Measurements from ENCODE around the gene BCL2. TPM values are rescaled to one million over a fixed set of nuclear protein-coding genes. Genes with fewer than 3 reads are reported as not detected.
A peak's percentile ranks its signal among the peaks of the same experiment; 100 is the strongest.

The BCL2 gene
- total RNA-seq, 1 donor from 2014 or later, result 76.1 TPM

GRCh38 chr18:63265326-63265725 lies 54.2 kb downstream of the BCL2 start:
- DNase-seq (ENCODE audit: low spot score), result no peak
- intact Hi-C loops (cut with micrococcal nuclease), result loop anchor here (5.0 kb wide), 1 partner anchor 52 kb away; the partner anchor contains the start of gene BCL2
- Mint-ChIP-seq H3K36me3 (ENCODE audit: low read depth) (peaks cover 54% of the 10 kb centered on the region), H3K4me3 (ENCODE audit: low read depth) (no peak overlapping the region), H3K27ac (no peak overlapping the region), H3K9me3 (no peaks in the 10 kb centered on the region), H3K27me3 (ENCODE audit: low read depth) (no peaks in the 10 kb centered on the region), H3K4me1 (ENCODE audit: low read depth) (peaks cover 55% of the 10 kb centered on the region)

- intact Hi-C loops (cut with micrococcal nuclease), result loop anchor here (5.0 kb wide), 1 partner anchor 52 kb away; the partner anchor contains the start of gene BCL2
These were observed 54.7 kb downstream of the BCL2 start for GRCh38 chr18:63264871-63265270.

GRCh38 chr18:63263444-63263843 lies 56.1 kb downstream of the BCL2 start:
- Mint-ChIP-seq H3K27ac (no peak overlapping the region), H3K27me3 (ENCODE audit: low read depth) (no peaks in the 10 kb centered on the region), H3K36me3 (ENCODE audit: low read depth) (peaks cover 69% of the 10 kb centered on the region), H3K4me1 (ENCODE audit: low read depth) (peaks cover 57% of the 10 kb centered on the region), H3K9me3 (no peaks in the 10 kb centered on the region), H3K4me3 (ENCODE audit: low read depth) (no peak overlapping the region)
- no peak for DNase-seq (ENCODE audit: low spot score)
- intact Hi-C loops (cut with micrococcal nuclease), result no loop called here

More at GRCh38 chr18:63264871-63265270, 54.7 kb downstream of the BCL2 start:
- H3K4me1 Mint-ChIP-seq (ENCODE audit: low read depth), result peaks cover 58% of the 10 kb centered on the region
- no peak overlapping the region for H3K27ac Mint-ChIP-seq
- H3K9me3 Mint-ChIP-seq, result no peaks in the 10 kb centered on the region
- DNase-seq (ENCODE audit: low spot score), result no peak
- H3K36me3 Mint-ChIP-seq (ENCODE audit: low read depth), result peaks cover 58% of the 10 kb centered on the region
- H3K27me3 Mint-ChIP-seq (ENCODE audit: low read depth), result no peaks in the 10 kb centered on the region
- no peak overlapping the region for H3K4me3 Mint-ChIP-seq (ENCODE audit: low read depth)

GRCh38 chr18:63262369-63263335 lies 56.9 kb downstream of the BCL2 start:
- intact Hi-C loops (cut with micrococcal nuclease), result no loop called here
- Mint-ChIP-seq H3K27ac (peak overlapping the region; percentile 3), H3K9me3 (no peaks in the 10 kb centered on the region), H3K4me1 (ENCODE audit: low read depth) (peaks cover 52% of the 10 kb centered on the region), H3K4me3 (ENCODE audit: low read depth) (no peak overlapping the region), H3K27me3 (ENCODE audit: low read depth) (no peaks in the 10 kb centered on the region), H3K36me3 (ENCODE audit: low read depth) (peaks cover 68% of the 10 kb centered on the region)
- no peak for DNase-seq (ENCODE audit: low spot score)

GRCh38 chr18:63261029-63261428 lies 58.5 kb downstream of the BCL2 start:
- Mint-ChIP-seq H3K36me3 (ENCODE audit: low read depth) (peaks cover 75% of the 10 kb centered on the region), H3K9me3 (no peaks in the 10 kb centered on the region), H3K4me1 (ENCODE audit: low read depth) (peaks cover 46% of the 10 kb centered on the region), H3K4me3 (ENCODE audit: low read depth) (no peak overlapping the region), H3K27me3 (ENCODE audit: low read depth) (no peaks in the 10 kb centered on the region), H3K27ac (no peak overlapping the region)
- DNase-seq (ENCODE audit: low spot score), result no peak
- intact Hi-C loops (cut with micrococcal nuclease), result no loop called here

- H3K27me3 Mint-ChIP-seq (ENCODE audit: low read depth), result no peaks in the 10 kb centered on the region
- H3K9me3 Mint-ChIP-seq, result no peaks in the 10 kb centered on the region
- intact Hi-C loops (cut with micrococcal nuclease), result no loop called here
- DNase-seq (ENCODE audit: low spot score), result no peak
- no peak overlapping the region for H3K4me3 Mint-ChIP-seq (ENCODE audit: low read depth)
- peaks cover 48% of the 10 kb centered on the region for H3K4me1 Mint-ChIP-seq (ENCODE audit: low read depth)
- no peak overlapping the region for H3K27ac Mint-ChIP-seq
- peaks cover 78% of the 10 kb centered on the region for H3K36me3 Mint-ChIP-seq (ENCODE audit: low read depth)
These were observed 59.2 kb downstream of the BCL2 start for GRCh38 chr18:63260380-63260754.

GRCh38 chr18:63259567-63260379 lies 59.8 kb downstream of the BCL2 start:
- intact Hi-C loops (cut with micrococcal nuclease), result no loop called here

GRCh38 chr18:63258749-63259566 lies 60.6 kb downstream of the BCL2 start:
- intact Hi-C loops (cut with micrococcal nuclease), result no loop called here
- no peak for DNase-seq (ENCODE audit: low spot score)
- Mint-ChIP-seq H3K4me3 (ENCODE audit: low read depth) (no peak overlapping the region), H3K27ac (peak overlapping the region; percentile 14), H3K27me3 (ENCODE audit: low read depth) (no peaks in the 10 kb centered on the region), H3K36me3 (ENCODE audit: low read depth) (peaks cover 81% of the 10 kb centered on the region), H3K4me1 (ENCODE audit: low read depth) (peaks cover 55% of the 10 kb centered on the region), H3K9me3 (no peaks in the 10 kb centered on the region)

More at GRCh38 chr18:63259567-63260379, 59.8 kb downstream of the BCL2 start:
- peaks cover 51% of the 10 kb centered on the region for H3K4me1 Mint-ChIP-seq (ENCODE audit: low read depth)
- no peak overlapping the region for H3K4me3 Mint-ChIP-seq (ENCODE audit: low read depth)
- no peak for DNase-seq (ENCODE audit: low spot score)
- H3K27ac Mint-ChIP-seq, result no peak overlapping the region
- H3K36me3 Mint-ChIP-seq (ENCODE audit: low read depth), result peaks cover 78% of the 10 kb centered on the region
- H3K27me3 Mint-ChIP-seq (ENCODE audit: low read depth), result no peaks in the 10 kb centered on the region
- no peaks in the 10 kb centered on the region for H3K9me3 Mint-ChIP-seq

GRCh38 chr18:63257453-63257852 lies 62.1 kb downstream of the BCL2 start:
- no peaks in the 10 kb centered on the region for H3K9me3 Mint-ChIP-seq
- no peak overlapping the region for H3K4me3 Mint-ChIP-seq (ENCODE audit: low read depth)
- H3K27me3 Mint-ChIP-seq (ENCODE audit: low read depth), result no peaks in the 10 kb centered on the region
- H3K36me3 Mint-ChIP-seq (ENCODE audit: low read depth), result peaks cover 88% of the 10 kb centered on the region
- intact Hi-C loops (cut with micrococcal nuclease), result loop anchor here (1.0 kb wide), 1 partner anchor 11 kb away; no protein-coding TSS in a partner anchor
- H3K4me1 Mint-ChIP-seq (ENCODE audit: low read depth), result peaks cover 67% of the 10 kb centered on the region
- no peak for DNase-seq (ENCODE audit: low spot score)
- H3K27ac Mint-ChIP-seq, result peak overlapping the region; percentile 73

GRCh38 chr18:63255435-63255834 lies 64.1 kb downstream of the BCL2 start:
- H3K4me1 Mint-ChIP-seq (ENCODE audit: low read depth), result peaks cover 61% of the 10 kb centered on the region
- H3K27ac Mint-ChIP-seq, result no peak overlapping the region
- H3K36me3 Mint-ChIP-seq (ENCODE audit: low read depth), result peaks cover 87% of the 10 kb centered on the region
- H3K27me3 Mint-ChIP-seq (ENCODE audit: low read depth), result no peaks in the 10 kb centered on the region
- no peak for DNase-seq (ENCODE audit: low spot score)
- no peaks in the 10 kb centered on the region for H3K9me3 Mint-ChIP-seq
- no peak overlapping the region for H3K4me3 Mint-ChIP-seq (ENCODE audit: low read depth)
- intact Hi-C loops (cut with micrococcal nuclease), result no loop called here

GRCh38 chr18:63254716-63255399 lies 64.7 kb downstream of the BCL2 start:
- H3K27me3 Mint-ChIP-seq (ENCODE audit: low read depth), result no peaks in the 10 kb centered on the region
- no peaks in the 10 kb centered on the region for H3K9me3 Mint-ChIP-seq
- DNase-seq (ENCODE audit: low spot score), result no peak
- no peak overlapping the region for H3K4me3 Mint-ChIP-seq (ENCODE audit: low read depth)
- H3K36me3 Mint-ChIP-seq (ENCODE audit: low read depth), result peaks cover 85% of the 10 kb centered on the region
- peaks cover 61% of the 10 kb centered on the region for H3K4me1 Mint-ChIP-seq (ENCODE audit: low read depth)
- H3K27ac Mint-ChIP-seq, result peak overlapping the region; percentile 44
- intact Hi-C loops (cut with micrococcal nuclease), result no loop called here
